OCI-LY1 (cell line): ENCODE results near the gene EXOC6B.

ENCODE experiments used
- H2AFZ ChIP-seq: fragments of 200-600 bp; sonication (generic), shearing (Covaris generic); 2 replicates; pipeline ENCODE4 v1.6.0; 2014; ENCODE audit warnings: antibody characterized with exemption, mild to moderate bottlenecking, low read length
- H3F3A ChIP-seq: fragments of 200-600 bp; sonication (generic), shearing (Covaris generic); 2 replicates; pipeline ENCODE4 v1.6.0; 2014; ENCODE audit warnings: mild to moderate bottlenecking, antibody characterized with exemption, low read length, moderate library complexity; ENCODE audit not compliant: insufficient read depth
- H3K27ac ChIP-seq: fragments of 200-600 bp; sonication (generic); 2 replicates; pipeline ENCODE4 v1.5.1; 2014; ENCODE audit warnings: low read length, mixed run types, mild to moderate bottlenecking, low read depth; ENCODE audit not compliant: poor library complexity, severe bottlenecking
- H3K27me3 ChIP-seq: fragments of 200-600 bp; sonication (generic); 2 replicates; pipeline ENCODE4 v1.6.0; 2014; ENCODE audit warnings: antibody characterized with exemption, mild to moderate bottlenecking, low read length, moderate library complexity; ENCODE audit not compliant: insufficient read depth
- H3K36me3 ChIP-seq: fragments of 200-600 bp; sonication (generic); 2 replicates; pipeline ENCODE4 v1.6.1; 2014; ENCODE audit warnings: mild to moderate bottlenecking, antibody characterized with exemption, low read length, moderate library complexity, mixed read lengths; ENCODE audit not compliant: insufficient read depth
- H3K4me1 ChIP-seq: fragments of 200-600 bp; sonication (generic); 2 replicates; pipeline ENCODE4 v1.5.1; 2014; ENCODE audit warnings: mild to moderate bottlenecking, low read length, moderate library complexity; ENCODE audit not compliant: insufficient read depth, severe bottlenecking
- H3K4me2 ChIP-seq: fragments of 200-600 bp; sonication (generic), shearing (Covaris generic); 2 replicates; pipeline ENCODE4 v1.6.1; 2014; ENCODE audit warnings: low read length
- H3K4me3 ChIP-seq: fragments of 200-600 bp; sonication (generic); 2 replicates; pipeline ENCODE4 v1.5.1; 2014; ENCODE audit warnings: low read length, low read depth, mild to moderate bottlenecking, mixed read lengths; ENCODE audit not compliant: poor library complexity, severe bottlenecking
- H3K79me2 ChIP-seq: fragments of 200-600 bp; shearing (Covaris generic); 2 replicates; pipeline ENCODE4 v1.6.1; 2016; ENCODE audit warnings: mixed run types, low read length, mixed read lengths; ENCODE audit not compliant: insufficient read depth
- H3K9ac ChIP-seq: fragments of 200-600 bp; sonication (generic), shearing (Covaris generic); 2 replicates; pipeline ENCODE4 v1.6.1; 2014; ENCODE audit warnings: mild to moderate bottlenecking, low read length, mixed read lengths
- H3K9me2 ChIP-seq: fragments of 200-600 bp; sonication (generic), shearing (Covaris generic); 2 replicates; pipeline ENCODE4 v1.6.1; 2014; ENCODE audit warnings: low read depth, mild to moderate bottlenecking, low read length, mixed read lengths
- H3K9me3 ChIP-seq: fragments of 200-600 bp; shearing (Covaris generic); 2 replicates; pipeline ENCODE4 v1.6.1; 2014; ENCODE audit warnings: low read length, mixed read lengths
- H4K20me1 ChIP-seq: fragments of 200-600 bp; sonication (generic), shearing (Covaris generic); 2 replicates; pipeline ENCODE4 v1.6.0; 2016; ENCODE audit warnings: mild to moderate bottlenecking, low read length; ENCODE audit not compliant: insufficient read depth
- CTCF ChIP-seq: fragments of 200-600 bp; sonication (generic), shearing (Covaris generic); IDR thresholded peaks from 2 replicates; pipeline ENCODE4 v1.5.1; 2017; ENCODE audit warnings: mild to moderate bottlenecking, antibody characterized with exemption, low read length, moderate library complexity, mixed read lengths
- EZH2 ChIP-seq: fragments of 200-600 bp; sonication (generic), shearing (Covaris generic); IDR thresholded peaks from 2 replicates; pipeline ENCODE4 v1.8.0; 2017; ENCODE audit warnings: borderline replicate concordance, mixed run types, mild to moderate bottlenecking, antibody characterized with exemption, low read length, moderate library complexity, mixed read lengths

EXOC6B gene

GRCh38 chr2:72843301-72843700, 17.5 kb upstream of the EXOC6B start:
- H4K20me1 ChIP-seq: no peaks in the 10 kb centered on the region
- no peak overlapping the region for H3K4me2 ChIP-seq
- no peak overlapping the region for H3K9ac ChIP-seq
- no peak overlapping the region for H3K27ac ChIP-seq
- H2AFZ ChIP-seq: no peak overlapping the region
- H3K79me2 ChIP-seq: no peaks in the 10 kb centered on the region
- no peaks in the 10 kb centered on the region for H3K9me2 ChIP-seq
- no peaks in the 10 kb centered on the region for H3K36me3 ChIP-seq
- no peaks in the 10 kb centered on the region for H3K9me3 ChIP-seq
- no peaks in the 10 kb centered on the region for H3K27me3 ChIP-seq
- no peak overlapping the region for H3K4me3 ChIP-seq
- H3K4me1 ChIP-seq: no peaks in the 10 kb centered on the region
- no peak for TF ChIP-seq EZH2
- TF ChIP-seq CTCF: no peak
- H3F3A ChIP-seq: no peaks in the 10 kb centered on the region

GRCh38 chr2:72841462-72842125, 15.8 kb upstream of the EXOC6B start:
- TF ChIP-seq CTCF: no peak
- no peak for TF ChIP-seq EZH2

GRCh38 chr2:72840066-72840465, 14.2 kb upstream of the EXOC6B start:
- no peaks in the 10 kb centered on the region for H3K9me3 ChIP-seq
- H3K4me2 ChIP-seq: no peak overlapping the region
- no peaks in the 10 kb centered on the region for H3K79me2 ChIP-seq
- H4K20me1 ChIP-seq: no peaks in the 10 kb centered on the region
- H3F3A ChIP-seq: no peaks in the 10 kb centered on the region
- H3K27ac ChIP-seq: no peak overlapping the region
- no peak overlapping the region for H2AFZ ChIP-seq
- H3K27me3 ChIP-seq: no peaks in the 10 kb centered on the region
- no peak overlapping the region for H3K9ac ChIP-seq
- no peaks in the 10 kb centered on the region for H3K36me3 ChIP-seq
- H3K4me1 ChIP-seq: no peaks in the 10 kb centered on the region
- H3K4me3 ChIP-seq: no peak overlapping the region
- TF ChIP-seq EZH2: no peak
- TF ChIP-seq CTCF: no peak
- H3K9me2 ChIP-seq: no peaks in the 10 kb centered on the region

More at GRCh38 chr2:72841462-72842125, 15.8 kb upstream of the EXOC6B start:
- Histone ChIP-seq H4K20me1 (no peaks in the 10 kb centered on the region), H3F3A (no peaks in the 10 kb centered on the region), H3K4me3 (no peak overlapping the region), H3K4me2 (no peak overlapping the region), H3K9me3 (no peaks in the 10 kb centered on the region), H3K4me1 (no peaks in the 10 kb centered on the region), H3K9me2 (no peaks in the 10 kb centered on the region), H3K36me3 (no peaks in the 10 kb centered on the region), H3K27me3 (no peaks in the 10 kb centered on the region), H3K9ac (no peak overlapping the region), H3K27ac (no peak overlapping the region), H2AFZ (no peak overlapping the region), H3K79me2 (no peaks in the 10 kb centered on the region)
